ENCODE data around the gene GARIN5A. TPM values are rescaled to one million over a fixed set of nuclear protein-coding genes. Genes with fewer than 3 reads are reported as not detected.

The GARIN5A gene
- total RNA-seq, 4 donors from 2014 or later: 1.7 to 5.9 (median 3.3) TPM

GRCh38 chr19:50419022-50419579 is 57.5 kb downstream of the GARIN5A start:
- H3K4me3 ChIP-seq (ENCODE audit: low read depth, poor library complexity, severe bottlenecking): no peak overlapping the region
- 8 to 10% methylated on average over 14 of the region's 14 CpGs for WGBS, 2 donors
- intact Hi-C loops (cut with DNase I; ENCODE audit: low total_unique reads): no loop called here
- DNase-seq (ENCODE audit: low spot score in 2 of 2): no peak
- TF ChIP-seq POLR2A (IDR thresholded peaks at IDR 0.05): no peak
- TF ChIP-seq, protein P1, sequence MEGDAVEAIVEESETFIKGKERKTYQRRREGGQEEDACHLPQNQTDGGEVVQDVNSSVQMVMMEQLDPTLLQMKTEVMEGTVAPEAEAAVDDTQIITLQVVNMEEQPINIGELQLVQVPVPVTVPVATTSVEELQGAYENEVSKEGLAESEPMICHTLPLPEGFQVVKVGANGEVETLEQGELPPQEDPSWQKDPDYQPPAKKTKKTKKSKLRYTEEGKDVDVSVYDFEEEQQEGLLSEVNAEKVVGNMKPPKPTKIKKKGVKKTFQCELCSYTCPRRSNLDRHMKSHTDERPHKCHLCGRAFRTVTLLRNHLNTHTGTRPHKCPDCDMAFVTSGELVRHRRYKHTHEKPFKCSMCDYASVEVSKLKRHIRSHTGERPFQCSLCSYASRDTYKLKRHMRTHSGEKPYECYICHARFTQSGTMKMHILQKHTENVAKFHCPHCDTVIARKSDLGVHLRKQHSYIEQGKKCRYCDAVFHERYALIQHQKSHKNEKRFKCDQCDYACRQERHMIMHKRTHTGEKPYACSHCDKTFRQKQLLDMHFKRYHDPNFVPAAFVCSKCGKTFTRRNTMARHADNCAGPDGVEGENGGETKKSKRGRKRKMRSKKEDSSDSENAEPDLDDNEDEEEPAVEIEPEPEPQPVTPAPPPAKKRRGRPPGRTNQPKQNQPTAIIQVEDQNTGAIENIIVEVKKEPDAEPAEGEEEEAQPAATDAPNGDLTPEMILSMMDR (IDR thresholded peaks at IDR 0.05): no peak

- DNase-seq (ENCODE audit: low spot score in 2 of 2): no peak
- no peak within 1 kb of the TSS for H3K4me3 ChIP-seq (ENCODE audit: low read depth, poor library complexity, severe bottlenecking)
- WGBS, 2 donors: 13 to 23% methylated on average over 23 to 33 of the region's 34 CpGs
- intact Hi-C loops (cut with DNase I; ENCODE audit: low total_unique reads): no loop called here
- TF ChIP-seq, protein P1 (IDR thresholded peaks at IDR 0.05): no peak
- TF ChIP-seq POLR2A (IDR thresholded peaks at IDR 0.05): no peak
These were observed 58.2 kb downstream of the GARIN5A start, which contains the start of gene SPIB for GRCh38 chr19:50418176-50419021. TSS of gene SPIB (plus strand) at chr19:50418938. CDS start at chr19:50418963, 25 bp downstream.

- WGBS, 2 donors: 60 to 70% methylated on average over 23 to 25 of the region's 42 CpGs
- no peak for DNase-seq (ENCODE audit: low spot score in 2 of 2)
- H3K4me3 ChIP-seq (ENCODE audit: low read depth, poor library complexity, severe bottlenecking): no peak overlapping the region
- TF ChIP-seq, protein P1 (IDR thresholded peaks at IDR 0.05): no peak
- TF ChIP-seq POLR2A (IDR thresholded peaks at IDR 0.05): no peak
- intact Hi-C loops (cut with DNase I; ENCODE audit: low total_unique reads): no loop called here
These were observed 59.3 kb downstream of the GARIN5A start for GRCh38 chr19:50417111-50418081.

Other genes with a start within 250 kb of the GARIN5A start
- gene KCNC3, start 147.5 kb downstream of the GARIN5A start, total RNA-seq: 1 to 10 TPM in 3 of 4 donors, under 1 TPM in 1; 0.53 to 2.0 (median 1.7) TPM
- gene NAPSA, start 111.2 kb downstream of the GARIN5A start, total RNA-seq: 1 to 10 TPM in 3 of 4 donors, under 1 TPM in 1; 0.51 to 5.9 (median 2.6) TPM
- 100 to 1,000 TPM in 3 of 4 donors, 10 to 100 TPM in 1; 83.1 to 112 (median 103) TPM for gene NR1H2, start 100.4 kb downstream of the GARIN5A start, total RNA-seq
- gene POLD1, start 92.5 kb downstream of the GARIN5A start, total RNA-seq: 10 to 100 TPM; 16.8 to 26.6 (median 20.0) TPM
- gene SPIB, start 57.9 kb downstream of the GARIN5A start, total RNA-seq: not detected
- 1 to 10 TPM in 1 of 4 donors, under 1 TPM in 2, not detected in 1; 0.05 to 1.3 (median 0.15) TPM for gene MYBPC2, start 44.0 kb downstream of the GARIN5A start, total RNA-seq
- 10 to 100 TPM; 35.1 to 93.5 (median 67.5) TPM for gene EMC10, start 341 bp downstream of the GARIN5A start, total RNA-seq
- gene JOSD2, start 34.3 kb upstream of the GARIN5A start, total RNA-seq: 10 to 100 TPM in 3 of 4 donors, 1 to 10 TPM in 1; 8.5 to 25.0 (median 21.2) TPM
- gene ASPDH, start 37.1 kb upstream of the GARIN5A start, total RNA-seq: not detected
- 1 to 10 TPM in 1 of 4 donors, under 1 TPM in 3; 0.23 to 1.8 (median 0.35) TPM for gene LRRC4B, start 91.6 kb upstream of the GARIN5A start, total RNA-seq
- gene SYT3, start 163.0 kb upstream of the GARIN5A start, total RNA-seq: under 1 TPM in 3 of 4 donors, not detected in 1; 0.29 to 0.49 (median 0.42) TPM
- 1 to 10 TPM in 1 of 4 donors, under 1 TPM in 1, not detected in 2; 0.91 to 1.4 TPM for gene C19orf81, start 172.6 kb upstream of the GARIN5A start, total RNA-seq
- 1 to 10 TPM in 2 of 4 donors, under 1 TPM in 2; 0.30 to 1.6 (median 0.67) TPM for gene SHANK1, start 243.0 kb upstream of the GARIN5A start, total RNA-seq
- gene CLEC11A, start 246.5 kb upstream of the GARIN5A start, total RNA-seq: 10 to 100 TPM in 2 of 4 donors, 1 to 10 TPM in 2; 9.5 to 19.2 (median 11.9) TPM